ENCODE results near the gene ZNF688.
"Not testable (repeated sequence)": the region's sequence is repeated elsewhere in the genome, so short reads cannot be mapped to it uniquely, and the experiment has no call there.

Gene ZNF688

GRCh38 chr16:30557707-30557956, 13.9 kb downstream of the ZNF688 start:
- no peak for DNase-seq (ENCODE audit: low read depth in 2 of 2)

- DNase-seq (ENCODE audit: low read depth in 2 of 2): no peak
These were observed 15.4 kb downstream of the ZNF688 start for GRCh38 chr16:30556125-30556473.

- DNase-seq (ENCODE audit: low read depth in 2 of 2): no peak
These were observed 16.0 kb downstream of the ZNF688 start for GRCh38 chr16:30555315-30556124.

- DNase-seq (ENCODE audit: low read depth in 2 of 2): no peak
These were observed 16.8 kb downstream of the ZNF688 start for GRCh38 chr16:30554557-30555314.

- no peak for DNase-seq (ENCODE audit: low read depth in 2 of 2)
These were observed 18.1 kb downstream of the ZNF688 start for GRCh38 chr16:30553393-30553899.

GRCh38 chr16:30552956-30553355, 18.6 kb downstream of the ZNF688 start:
- no peak for DNase-seq (ENCODE audit: low read depth in 2 of 2)

GRCh38 chr16:30551781-30552180, 19.7 kb downstream of the ZNF688 start:
- peak in 1 of 2 donors; percentile 57 for DNase-seq (ENCODE audit: low read depth in 2 of 2)

- no peak for DNase-seq (ENCODE audit: low read depth in 2 of 2)
These were observed 22.9 kb downstream of the ZNF688 start for GRCh38 chr16:30548416-30549253.

- no peak for DNase-seq (ENCODE audit: low read depth in 2 of 2)
These were observed 25.4 kb downstream of the ZNF688 start for GRCh38 chr16:30546115-30546514.

- no peak for DNase-seq (ENCODE audit: low read depth in 2 of 2)
These were observed 28.4 kb downstream of the ZNF688 start for GRCh38 chr16:30543067-30543466.

GRCh38 chr16:30541502-30542329, 29.8 kb downstream of the ZNF688 start:
- no peak for DNase-seq (ENCODE audit: low read depth in 2 of 2)

- not testable (repeated sequence) for DNase-seq (ENCODE audit: low read depth in 2 of 2)
These were observed 30.5 kb downstream of the ZNF688 start for GRCh38 chr16:30540916-30541464.

GRCh38 chr16:30539986-30540526, 31.5 kb downstream of the ZNF688 start:
- DNase-seq (ENCODE audit: low read depth in 2 of 2): not testable (repeated sequence)

GRCh38 chr16:30539000-30539964, 32.2 kb downstream of the ZNF688 start:
- DNase-seq (ENCODE audit: low read depth in 2 of 2): no peak

GRCh38 chr16:30536391-30537024, 35.0 kb downstream of the ZNF688 start:
- not testable (repeated sequence) for DNase-seq (ENCODE audit: low read depth in 2 of 2)

GRCh38 chr16:30535777-30536190, 35.7 kb downstream of the ZNF688 start:
- peak in 1 of 2 donors; percentile 33 for DNase-seq (ENCODE audit: low read depth in 2 of 2)

GRCh38 chr16:30535106-30535776, 36.3 kb downstream of the ZNF688 start:
- DNase-seq (ENCODE audit: low read depth in 2 of 2): no peak

- DNase-seq (ENCODE audit: low read depth in 2 of 2): peak; percentile 78 to 81
These were observed 37.0 kb downstream of the ZNF688 start, which contains the start of gene ZNF747 for GRCh38 chr16:30534368-30535105. Gene ZNF747, minus strand, starts transcription at chr16:30534858. Its CDS starts 179 bp downstream, at chr16:30534679.
